ENCODE measurements around the gene TNP1. TPM values are rescaled to one million over a fixed set of nuclear protein-coding genes. Genes with fewer than 3 reads are reported as not detected.

Gene TNP1
- total and polyA plus RNA-seq, 2 donors (not counting 1 experiment from before 2014, with no cell fraction given): not detected

- ChIA-PET POLR2A (no interaction called here), CTCF (no interaction called here)
- no peak overlapping the region for H3K27ac Mint-ChIP-seq
- Histone ChIP-seq H3K27me3 (replicated peaks in 1 of 4; ENCODE audit: control extremely low read depth in 1 of 4, control insufficient read depth in 3 of 4, insufficient read depth in 4 of 4, low read length in 3 of 4) (no peaks in the 10 kb centered on the region), H3K36me3 (replicated peaks in 1 of 2; ENCODE audit: control extremely low read depth in 1 of 2, control insufficient read depth in 1 of 2, extremely low read depth in 1 of 2, insufficient read depth in 2 of 2, low read length in 1 of 2) (no peaks in the 10 kb centered on the region), H3K27ac (ENCODE audit: low read length in 2 of 2) (no peak overlapping the region), H3K4me1 (ENCODE audit: control insufficient read depth in 2 of 2, insufficient read depth in 2 of 2, low read length in 2 of 2) (no peaks in the 10 kb centered on the region), H3K4me3 (ENCODE audit: control extremely low read depth in 1 of 5, extremely low read depth in 1 of 5, insufficient read depth in 1 of 5, low read depth in 2 of 5, low read length in 4 of 5) (no peak overlapping the region), H4K20me1 (ENCODE audit: control insufficient read depth, insufficient read depth, low read length, poor library complexity, severe bottlenecking) (no peaks in the 10 kb centered on the region), H2AFZ (ENCODE audit: insufficient read depth, low read depth, low read length, poor library complexity, severe bottlenecking) (no peak overlapping the region), H3K4me2 (replicated peaks; ENCODE audit: low read depth, low read length, poor library complexity, severe bottlenecking) (no peak overlapping the region), H3K9ac (ENCODE audit: low read length) (no peak overlapping the region), H3K9me3 (ENCODE audit: control extremely low read depth in 1 of 3, control insufficient read depth in 2 of 3, insufficient read depth in 1 of 3, low read length in 2 of 3) (no peaks in the 10 kb centered on the region), H3K79me2 (ENCODE audit: control insufficient read depth, insufficient read depth, low read length) (no peaks in the 10 kb centered on the region)
- WGBS (ENCODE audit: insufficient coverage): no CpG with 5 or more reads among the region's 1 CpG
- TF ChIP-seq, protein P1, sequence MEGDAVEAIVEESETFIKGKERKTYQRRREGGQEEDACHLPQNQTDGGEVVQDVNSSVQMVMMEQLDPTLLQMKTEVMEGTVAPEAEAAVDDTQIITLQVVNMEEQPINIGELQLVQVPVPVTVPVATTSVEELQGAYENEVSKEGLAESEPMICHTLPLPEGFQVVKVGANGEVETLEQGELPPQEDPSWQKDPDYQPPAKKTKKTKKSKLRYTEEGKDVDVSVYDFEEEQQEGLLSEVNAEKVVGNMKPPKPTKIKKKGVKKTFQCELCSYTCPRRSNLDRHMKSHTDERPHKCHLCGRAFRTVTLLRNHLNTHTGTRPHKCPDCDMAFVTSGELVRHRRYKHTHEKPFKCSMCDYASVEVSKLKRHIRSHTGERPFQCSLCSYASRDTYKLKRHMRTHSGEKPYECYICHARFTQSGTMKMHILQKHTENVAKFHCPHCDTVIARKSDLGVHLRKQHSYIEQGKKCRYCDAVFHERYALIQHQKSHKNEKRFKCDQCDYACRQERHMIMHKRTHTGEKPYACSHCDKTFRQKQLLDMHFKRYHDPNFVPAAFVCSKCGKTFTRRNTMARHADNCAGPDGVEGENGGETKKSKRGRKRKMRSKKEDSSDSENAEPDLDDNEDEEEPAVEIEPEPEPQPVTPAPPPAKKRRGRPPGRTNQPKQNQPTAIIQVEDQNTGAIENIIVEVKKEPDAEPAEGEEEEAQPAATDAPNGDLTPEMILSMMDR (IDR thresholded peaks at IDR 0.05): no peak
- no peak for TF ChIP-seq EZH2 (IDR thresholded peaks at IDR 0.05; ENCODE audit: borderline replicate concordance, insufficient read depth, low read depth, low read length, poor library complexity, severe bottlenecking)
- H3K27me3 Mint-ChIP-seq: peaks cover 13% of the 10 kb centered on the region
- no peaks in the 10 kb centered on the region for H3K4me1 Mint-ChIP-seq
- DNase-seq: no peak
- intact Hi-C loops (cut with micrococcal nuclease): no loop called here
- H3K9me3 Mint-ChIP-seq (ENCODE audit: insufficient read depth): no peaks in the 10 kb centered on the region
- ATAC-seq (ENCODE audit: low read depth): no peak
- no peak overlapping the region for H3K4me3 Mint-ChIP-seq
Measured at GRCh38 chr2:216873573-216873972, 13.7 kb upstream of the TNP1 start.

GRCh38 chr2:216872624-216873023, 12.8 kb upstream of the TNP1 start:
- no peaks in the 10 kb centered on the region for H3K9me3 ChIP-seq (ENCODE audit: control extremely low read depth in 1 of 3, control insufficient read depth in 2 of 3, insufficient read depth in 1 of 3, low read length in 2 of 3)
- peaks cover 13% of the 10 kb centered on the region for H3K27me3 Mint-ChIP-seq
- no peaks in the 10 kb centered on the region for H4K20me1 ChIP-seq (ENCODE audit: control insufficient read depth, insufficient read depth, low read length, poor library complexity, severe bottlenecking)
- no peaks in the 10 kb centered on the region for H3K4me1 Mint-ChIP-seq
- no peak for DNase-seq
- no peaks in the 10 kb centered on the region for H3K79me2 ChIP-seq (ENCODE audit: control insufficient read depth, insufficient read depth, low read length)
- WGBS (ENCODE audit: insufficient coverage): 87% methylated on average over 3 of the region's 3 CpGs
- no peak overlapping the region for H3K27ac Mint-ChIP-seq
- H3K4me1 ChIP-seq (ENCODE audit: control insufficient read depth in 2 of 2, insufficient read depth in 2 of 2, low read length in 2 of 2): no peaks in the 10 kb centered on the region
- H3K9me3 Mint-ChIP-seq (ENCODE audit: insufficient read depth): no peaks in the 10 kb centered on the region
- no peak overlapping the region for H3K4me2 ChIP-seq (replicated peaks; ENCODE audit: low read depth, low read length, poor library complexity, severe bottlenecking)
- no peak for ATAC-seq (ENCODE audit: low read depth)
- POLR2A ChIA-PET: no interaction called here
- intact Hi-C loops (cut with micrococcal nuclease): no loop called here
- H3K27me3 ChIP-seq (replicated peaks in 1 of 4; ENCODE audit: control extremely low read depth in 1 of 4, control insufficient read depth in 3 of 4, insufficient read depth in 4 of 4, low read length in 3 of 4): no peaks in the 10 kb centered on the region
- no peak for TF ChIP-seq EZH2 (IDR thresholded peaks at IDR 0.05; ENCODE audit: borderline replicate concordance, insufficient read depth, low read depth, low read length, poor library complexity, severe bottlenecking)
- TF ChIP-seq, protein P1 (IDR thresholded peaks at IDR 0.05): no peak
- H3K9ac ChIP-seq (ENCODE audit: low read length): no peak overlapping the region
- no peak overlapping the region for H3K4me3 Mint-ChIP-seq
- H3K4me3 ChIP-seq (ENCODE audit: control extremely low read depth in 1 of 5, extremely low read depth in 1 of 5, insufficient read depth in 1 of 5, low read depth in 2 of 5, low read length in 4 of 5): no peak overlapping the region
- CTCF ChIA-PET: no interaction called here
- H3K27ac ChIP-seq (ENCODE audit: low read length in 2 of 2): no peak overlapping the region
- H3K36me3 ChIP-seq (replicated peaks in 1 of 2; ENCODE audit: control extremely low read depth in 1 of 2, control insufficient read depth in 1 of 2, extremely low read depth in 1 of 2, insufficient read depth in 2 of 2, low read length in 1 of 2): no peaks in the 10 kb centered on the region
- H2AFZ ChIP-seq (ENCODE audit: insufficient read depth, low read depth, low read length, poor library complexity, severe bottlenecking): no peak overlapping the region

All from B cell (primary cell).